ENCODE results near the gene BDKRB2. TPM values are rescaled to one million over a fixed set of nuclear protein-coding genes. Genes with fewer than 3 reads are reported as not detected.

The BDKRB2 gene
- total and polyA plus RNA-seq, 2 of the 13 experiments (the other 11 are each of a cell fraction or from before 2014, with no cell fraction given): 0.03 TPM; not detected in 1

DNA sequence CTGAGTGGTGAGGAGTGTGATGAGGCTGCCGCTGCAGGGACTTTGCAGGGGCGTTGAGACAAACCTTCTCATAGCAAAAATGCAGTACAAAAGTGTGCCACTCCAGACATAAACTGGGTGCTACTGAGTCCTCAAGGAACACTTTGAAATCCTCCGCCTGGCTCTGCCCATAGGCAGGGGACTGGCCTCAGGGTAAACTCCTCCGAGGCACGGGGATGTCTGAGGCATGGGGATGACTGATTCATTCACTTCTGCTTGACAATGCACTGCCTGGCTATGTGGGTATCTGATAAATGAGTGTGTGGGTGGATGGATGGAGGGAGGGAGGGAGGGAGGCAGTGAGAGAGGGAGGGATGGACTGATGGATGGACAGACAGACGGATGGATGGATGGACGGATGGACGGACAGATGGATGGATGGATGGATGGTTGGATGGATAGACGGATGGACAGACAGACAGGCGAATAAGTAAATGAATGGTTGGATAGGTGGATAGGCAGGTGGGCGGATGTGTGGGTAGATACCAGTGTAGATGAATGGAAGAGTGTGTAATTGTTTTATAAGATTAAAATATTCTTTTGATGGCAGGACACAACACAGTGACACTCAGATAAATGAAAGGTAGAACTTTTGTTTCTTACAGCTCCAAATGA is 2.1 kb upstream of the BDKRB2 start:
- ChIA-PET POLR2A (no interaction called here), CTCF (ENCODE audit: low intra/inter-chr PET ratio, low total read pairs) (no interaction called here)
- Histone ChIP-seq H3K27me3 (ENCODE audit: control insufficient read depth in 1 of 2, insufficient read depth in 2 of 2, low read length in 2 of 2) (peaks cover 6 to 7% of the 10 kb centered on the region in 2 experiments; a peak in 3 of 5 replicates), H3K4me2 (ENCODE audit: low read depth, low read length) (no peak overlapping the region), H3K27ac (ENCODE audit: extremely low read length, insufficient read depth, low read length) (no peak overlapping the region), H3K36me3 (replicated peaks in 1 of 2; ENCODE audit: control insufficient read depth in 1 of 2, insufficient read depth in 2 of 2, low read length in 2 of 2) (no peaks in the 10 kb centered on the region), H3K79me2 (ENCODE audit: insufficient read depth, low read length) (no peaks in the 10 kb centered on the region), H2AFZ (ENCODE audit: low read length) (no peak overlapping the region), H3K9ac (ENCODE audit: insufficient read depth, low read depth, low read length) (no peak overlapping the region), H3K4me3 (replicated peaks in 1 of 3; ENCODE audit: insufficient read depth in 1 of 3, low read depth in 2 of 3, low read length in 3 of 3) (no peak overlapping the region), H3K4me1 (ENCODE audit: insufficient read depth, low read length) (peaks cover 33% of the 10 kb centered on the region), H4K20me1 (ENCODE audit: insufficient read depth, low read length) (no peaks in the 10 kb centered on the region), H3K9me3 (ENCODE audit: low read length) (no peaks in the 10 kb centered on the region)
- DNase-seq (ENCODE audit: low spot score) (no peak), ATAC-seq (no peak), FAIRE-seq (no peak)
- no peak for TF ChIP-seq CBX1 (IDR thresholded peaks at IDR 0.05; ENCODE audit: low read depth)
- no peak for TF ChIP-seq NR2F1 (CRISPR knock-in tag; IDR thresholded peaks at IDR 0.05)
- no peak for TF ChIP-seq ZNF367 (CRISPR knock-in tag; IDR thresholded peaks at IDR 0.05; ENCODE audit: borderline replicate concordance)
- no peak for TF ChIP-seq XBP1 (CRISPR knock-in tag; IDR thresholded peaks at IDR 0.05)
- TF ChIP-seq, protein P1, sequence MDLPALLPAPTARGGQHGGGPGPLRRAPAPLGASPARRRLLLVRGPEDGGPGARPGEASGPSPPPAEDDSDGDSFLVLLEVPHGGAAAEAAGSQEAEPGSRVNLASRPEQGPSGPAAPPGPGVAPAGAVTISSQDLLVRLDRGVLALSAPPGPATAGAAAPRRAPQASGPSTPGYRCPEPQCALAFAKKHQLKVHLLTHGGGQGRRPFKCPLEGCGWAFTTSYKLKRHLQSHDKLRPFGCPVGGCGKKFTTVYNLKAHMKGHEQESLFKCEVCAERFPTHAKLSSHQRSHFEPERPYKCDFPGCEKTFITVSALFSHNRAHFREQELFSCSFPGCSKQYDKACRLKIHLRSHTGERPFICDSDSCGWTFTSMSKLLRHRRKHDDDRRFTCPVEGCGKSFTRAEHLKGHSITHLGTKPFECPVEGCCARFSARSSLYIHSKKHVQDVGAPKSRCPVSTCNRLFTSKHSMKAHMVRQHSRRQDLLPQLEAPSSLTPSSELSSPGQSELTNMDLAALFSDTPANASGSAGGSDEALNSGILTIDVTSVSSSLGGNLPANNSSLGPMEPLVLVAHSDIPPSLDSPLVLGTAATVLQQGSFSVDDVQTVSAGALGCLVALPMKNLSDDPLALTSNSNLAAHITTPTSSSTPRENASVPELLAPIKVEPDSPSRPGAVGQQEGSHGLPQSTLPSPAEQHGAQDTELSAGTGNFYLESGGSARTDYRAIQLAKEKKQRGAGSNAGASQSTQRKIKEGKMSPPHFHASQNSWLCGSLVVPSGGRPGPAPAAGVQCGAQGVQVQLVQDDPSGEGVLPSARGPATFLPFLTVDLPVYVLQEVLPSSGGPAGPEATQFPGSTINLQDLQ (CRISPR knock-in tag; IDR thresholded peaks at IDR 0.05): no peak
- TF ChIP-seq ZKSCAN8 (CRISPR knock-in tag; IDR thresholded peaks at IDR 0.05; ENCODE audit: borderline replicate concordance): no peak
- TF ChIP-seq MAFK (conservative IDR thresholded peaks at IDR 0.05 in 1 of 2, IDR thresholded peaks at IDR 0.05 in 1 of 2; ENCODE audit: low read length in 2 of 2): no peak
- intact Hi-C loops (cut with micrococcal nuclease; ENCODE audit: unreplicated experiment) (loop anchor here (10.0 kb wide), 1 partner anchor 62 kb away; no protein-coding TSS in a partner anchor), in situ Hi-C loops (cut with HindIII; ENCODE audit: extremely low pct_ligation_motif_present, low pct_unique_long_range_greater_than_20kb) (no loop called here)
- BruUV-seq (replicated peaks): no TSS peak
- 58% methylated on average over 11 of the region's 11 CpGs for WGBS (ENCODE audit: low lambda C conversion rate)
